Measurements from ENCODE around the gene CD83. TPM values are rescaled to one million over a fixed set of nuclear protein-coding genes. Genes with fewer than 3 reads are reported as not detected.

Gene CD83
- total RNA-seq, 4 donors from 2014 or later: 1.2 to 4.3 (median 1.8) TPM

DNA sequence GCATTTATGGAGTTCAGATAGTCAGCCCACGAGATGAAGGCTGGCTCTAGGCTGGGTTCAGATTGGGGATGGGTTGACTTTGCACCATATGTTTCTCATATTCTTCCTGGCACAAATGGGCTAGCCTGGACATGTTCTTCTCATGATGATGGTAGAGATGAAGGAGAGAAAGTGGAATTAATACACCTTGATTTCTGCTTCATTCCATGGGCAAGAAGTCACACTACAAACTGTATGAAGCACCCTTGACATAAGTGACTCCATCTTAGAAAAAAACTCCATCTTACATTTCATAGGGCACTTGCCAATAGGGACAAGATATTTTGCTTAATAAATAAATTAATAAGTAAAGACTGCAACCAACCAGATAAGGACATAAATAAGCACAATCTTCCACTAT lies 12.0 kb upstream of the CD83 start:
- intact Hi-C loops (cut with DNase I): no loop called here
- no peak for TF ChIP-seq POLR2AphosphoS5 (IDR thresholded peaks at IDR 0.05)
- TF ChIP-seq EP300 (IDR thresholded peaks at IDR 0.05): no peak
- TF ChIP-seq, protein P1, sequence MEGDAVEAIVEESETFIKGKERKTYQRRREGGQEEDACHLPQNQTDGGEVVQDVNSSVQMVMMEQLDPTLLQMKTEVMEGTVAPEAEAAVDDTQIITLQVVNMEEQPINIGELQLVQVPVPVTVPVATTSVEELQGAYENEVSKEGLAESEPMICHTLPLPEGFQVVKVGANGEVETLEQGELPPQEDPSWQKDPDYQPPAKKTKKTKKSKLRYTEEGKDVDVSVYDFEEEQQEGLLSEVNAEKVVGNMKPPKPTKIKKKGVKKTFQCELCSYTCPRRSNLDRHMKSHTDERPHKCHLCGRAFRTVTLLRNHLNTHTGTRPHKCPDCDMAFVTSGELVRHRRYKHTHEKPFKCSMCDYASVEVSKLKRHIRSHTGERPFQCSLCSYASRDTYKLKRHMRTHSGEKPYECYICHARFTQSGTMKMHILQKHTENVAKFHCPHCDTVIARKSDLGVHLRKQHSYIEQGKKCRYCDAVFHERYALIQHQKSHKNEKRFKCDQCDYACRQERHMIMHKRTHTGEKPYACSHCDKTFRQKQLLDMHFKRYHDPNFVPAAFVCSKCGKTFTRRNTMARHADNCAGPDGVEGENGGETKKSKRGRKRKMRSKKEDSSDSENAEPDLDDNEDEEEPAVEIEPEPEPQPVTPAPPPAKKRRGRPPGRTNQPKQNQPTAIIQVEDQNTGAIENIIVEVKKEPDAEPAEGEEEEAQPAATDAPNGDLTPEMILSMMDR (IDR thresholded peaks at IDR 0.05): no peak
- TF ChIP-seq POLR2A (IDR thresholded peaks at IDR 0.05; ENCODE audit: low read depth): no peak
- H3K4me1 ChIP-seq: no peaks in the 10 kb centered on the region
- 79% methylated on average over 1 of the region's 1 CpG for WGBS
- H3K36me3 ChIP-seq: no peaks in the 10 kb centered on the region
- no peak overlapping the region for H3K27ac ChIP-seq (replicated peaks in 1 of 4)
- DNase-seq (ENCODE audit: extremely low spot score): no peak
- no peaks in the 10 kb centered on the region for H3K9me3 ChIP-seq
- peaks cover 0 to 14% (median 0%) of the 10 kb centered on the region in 4 donors for H3K27me3 ChIP-seq
- H3K4me3 ChIP-seq: no peak overlapping the region

DNA sequence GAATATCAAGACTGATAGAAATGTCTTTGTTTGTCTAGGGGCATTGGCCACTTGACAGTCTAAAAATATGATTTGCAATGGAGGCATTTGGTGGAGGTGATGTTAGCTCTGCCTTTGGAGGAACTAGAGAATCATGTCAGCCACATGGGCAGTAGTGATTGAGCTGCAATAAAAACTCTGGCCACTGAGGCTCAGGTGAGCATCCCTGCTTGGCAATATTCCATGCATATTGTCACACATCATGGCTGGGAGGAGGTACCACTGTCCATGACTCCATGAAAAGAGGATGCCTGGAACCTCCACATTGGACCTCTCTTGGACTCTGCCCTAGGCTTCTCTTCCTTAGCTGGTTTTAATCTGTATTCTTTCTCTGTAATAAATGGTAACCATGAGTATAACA lies 10.6 kb upstream of the CD83 start:
- Histone ChIP-seq H3K4me3 (no peak overlapping the region), H3K4me1 (no peaks in the 10 kb centered on the region), H3K27ac (replicated peaks in 1 of 4) (no peak overlapping the region), H3K27me3 (peaks cover 0 to 14% (median 0%) of the 10 kb centered on the region in 4 donors), H3K36me3 (no peaks in the 10 kb centered on the region), H3K9me3 (no peaks in the 10 kb centered on the region)
- DNase-seq (ENCODE audit: extremely low spot score): no peak
- no peak for TF ChIP-seq POLR2AphosphoS5 (IDR thresholded peaks at IDR 0.05)
- TF ChIP-seq, protein P1 (IDR thresholded peaks at IDR 0.05): no peak
- intact Hi-C loops (cut with DNase I): no loop called here

DNA sequence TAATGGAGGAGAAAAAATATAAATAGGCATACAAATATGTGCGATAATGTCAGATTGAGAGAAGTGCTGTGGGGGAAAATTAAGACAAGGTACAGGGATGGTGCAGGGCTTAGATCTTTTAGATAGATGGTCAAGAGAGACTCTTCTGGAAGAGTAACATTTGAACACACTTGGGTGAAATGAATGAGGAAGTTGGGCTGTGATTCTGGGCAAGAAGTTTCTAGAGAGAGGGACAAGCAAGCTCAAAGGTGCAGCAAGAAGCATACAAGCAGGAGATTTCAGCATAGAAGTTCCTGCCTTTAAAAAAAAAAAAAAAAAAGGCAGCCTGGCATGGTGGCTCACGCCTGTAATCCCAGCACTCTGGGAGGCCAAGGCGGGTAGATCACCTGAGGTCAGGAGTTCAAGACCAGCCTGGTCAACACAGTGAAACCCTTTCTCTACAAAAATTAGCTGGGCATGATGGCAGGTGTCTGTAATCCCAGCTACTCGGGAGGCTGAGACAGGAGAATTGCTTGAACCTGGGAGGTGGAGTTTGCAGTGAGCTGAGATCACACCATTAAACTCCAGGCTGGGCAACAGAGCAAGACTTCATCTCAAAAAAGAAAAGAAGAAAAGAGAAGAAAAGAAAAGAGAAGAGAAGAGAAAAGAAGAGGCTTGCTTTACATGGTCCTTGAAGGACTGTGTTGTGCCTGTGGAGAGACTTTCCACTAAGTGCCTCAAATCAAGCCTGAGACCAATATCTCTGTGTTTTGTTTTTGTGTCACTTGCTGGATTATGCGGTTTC lies 9.7 kb upstream of the CD83 start:
- 88% methylated on average over 5 of the region's 5 CpGs for WGBS
- intact Hi-C loops (cut with DNase I): no loop called here
- no peaks in the 10 kb centered on the region for H3K9me3 ChIP-seq
- no peak overlapping the region for H3K27ac ChIP-seq (replicated peaks in 1 of 4)
- H3K27me3 ChIP-seq: peaks cover 0 to 12% (median 0%) of the 10 kb centered on the region in 4 donors
- no peaks in the 10 kb centered on the region for H3K4me1 ChIP-seq
- no peak overlapping the region for H3K4me3 ChIP-seq
- DNase-seq (ENCODE audit: extremely low spot score): no peak
- H3K36me3 ChIP-seq: no peaks in the 10 kb centered on the region
- TF ChIP-seq POLR2AphosphoS5 (IDR thresholded peaks at IDR 0.05) (no peak), POLR2A (IDR thresholded peaks at IDR 0.05; ENCODE audit: low read depth) (no peak), EP300 (IDR thresholded peaks at IDR 0.05) (no peak)
- TF ChIP-seq, protein P1 (IDR thresholded peaks at IDR 0.05): no peak

DNA sequence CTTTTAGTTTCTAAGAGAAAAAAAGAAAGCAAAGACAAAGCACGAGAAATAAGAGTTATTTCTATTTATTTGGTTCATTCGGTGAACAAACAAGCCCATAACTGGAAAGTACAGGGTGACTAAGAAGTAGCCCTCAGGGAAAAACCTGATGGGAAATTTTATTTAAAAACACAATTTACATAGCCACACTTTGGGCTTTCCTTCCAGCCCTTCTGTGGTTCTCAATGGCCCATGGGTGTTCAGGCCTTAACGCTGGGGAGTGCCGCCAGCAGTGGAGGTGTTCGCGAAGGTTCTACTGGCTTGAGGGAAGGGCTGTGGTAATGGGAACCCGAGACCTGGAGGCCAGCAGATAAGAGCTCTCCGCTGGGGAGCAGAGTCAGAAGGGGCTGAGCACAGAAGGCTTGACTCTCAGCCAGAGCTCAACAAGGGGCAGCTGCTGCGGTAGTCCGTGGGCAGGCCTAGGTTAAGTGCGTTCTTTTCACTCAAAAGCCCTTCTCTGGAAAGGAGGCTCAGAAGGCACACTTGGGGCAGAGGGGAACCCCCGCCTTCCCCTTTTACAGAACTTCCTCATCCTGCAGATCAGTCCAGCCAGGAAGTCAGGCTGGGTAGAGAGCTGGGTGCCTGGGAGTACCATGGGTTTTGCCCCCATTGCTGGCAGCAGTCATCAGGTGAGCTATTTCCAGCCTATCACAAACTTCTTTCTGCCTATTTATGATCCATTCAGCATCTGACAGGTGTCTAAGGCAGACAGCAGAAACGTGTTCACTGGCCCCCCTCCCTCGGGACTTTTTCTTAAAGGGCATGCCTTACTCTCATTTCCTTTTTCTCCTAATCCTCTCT lies 8.8 kb upstream of the CD83 start:
- Histone ChIP-seq H3K36me3 (no peaks in the 10 kb centered on the region), H3K27ac (replicated peaks in 1 of 4) (no peak overlapping the region), H3K27me3 (peaks cover 0 to 10% (median 0%) of the 10 kb centered on the region in 4 donors), H3K4me1 (no peaks in the 10 kb centered on the region), H3K9me3 (no peaks in the 10 kb centered on the region), H3K4me3 (no peak overlapping the region)
- no peak for DNase-seq (ENCODE audit: extremely low spot score)
- TF ChIP-seq, protein P1 (IDR thresholded peaks at IDR 0.05): no peak
- TF ChIP-seq POLR2AphosphoS5 (IDR thresholded peaks at IDR 0.05) (no peak), POLR2A (IDR thresholded peaks at IDR 0.05; ENCODE audit: low read depth) (no peak), EP300 (IDR thresholded peaks at IDR 0.05) (no peak)
- 59% methylated on average over 14 of the region's 14 CpGs for WGBS
- intact Hi-C loops (cut with DNase I): no loop called here
